ENCODE measurements around the gene SMAD4. TPM values are rescaled to one million over a fixed set of nuclear protein-coding genes. Genes with fewer than 3 reads are reported as not detected.

The SMAD4 gene
- total and polyA plus RNA-seq, 7 donors, result 16.4 to 143 (median 106) TPM

GRCh38 chr18:51072586-51073313 lies 42.7 kb downstream of the SMAD4 start:
- no peak overlapping the region for H3K27ac ChIP-seq
- peaks cover 0 to 69% (median 40%) of the 10 kb centered on the region in 4 donors for H3K4me1 ChIP-seq
- DNase-seq, result no peak
- TF ChIP-seq CTCF (IDR thresholded peaks at IDR 0.05), result no peak
- no peak for TF ChIP-seq EP300 (IDR thresholded peaks at IDR 0.05)
- TF ChIP-seq POLR2AphosphoS5 (IDR thresholded peaks at IDR 0.05), result no peak
- no peak for TF ChIP-seq POLR2A (IDR thresholded peaks at IDR 0.05)
- H3K9me3 ChIP-seq, result no peaks in the 10 kb centered on the region
- H3K36me3 ChIP-seq, result peaks cover 0 to 40% (median 3%) of the 10 kb centered on the region in 4 donors
- intact Hi-C loops (cut with DNase I), result no loop called here
- H3K27me3 ChIP-seq, result no peaks in the 10 kb centered on the region
- H3K4me3 ChIP-seq, result no peak overlapping the region
- WGBS, 2 donors, result 86 to 93% methylated on average over 6 of the region's 6 CpGs

- no peak for DNase-seq
- peaks cover 0 to 56% (median 31%) of the 10 kb centered on the region in 4 donors for H3K4me1 ChIP-seq
- no peak overlapping the region for H3K27ac ChIP-seq
- peaks cover 5 to 44% (median 12%) of the 10 kb centered on the region in 4 donors for H3K36me3 ChIP-seq
- H3K27me3 ChIP-seq, result no peaks in the 10 kb centered on the region
- H3K9me3 ChIP-seq, result no peaks in the 10 kb centered on the region
- intact Hi-C loops (cut with DNase I), result no loop called here
- no peak for TF ChIP-seq POLR2AphosphoS5 (IDR thresholded peaks at IDR 0.05)
- no peak for TF ChIP-seq EP300 (IDR thresholded peaks at IDR 0.05)
- TF ChIP-seq POLR2A (IDR thresholded peaks at IDR 0.05), result no peak
- TF ChIP-seq CTCF (IDR thresholded peaks at IDR 0.05), result no peak
- H3K4me3 ChIP-seq, result no peak overlapping the region
- WGBS, 2 donors, result 40 to 72% methylated on average over 1 of the region's 1 CpG
These were observed 44.6 kb downstream of the SMAD4 start for GRCh38 chr18:51074605-51075004.

GRCh38 chr18:51076503-51076902 lies 46.5 kb downstream of the SMAD4 start:
- 90 to 96% methylated on average over 4 of the region's 4 CpGs for WGBS, 2 donors
- Histone ChIP-seq H3K4me1 (peaks cover 0 to 46% (median 29%) of the 10 kb centered on the region in 4 donors), H3K27me3 (no peaks in the 10 kb centered on the region), H3K27ac (no peak overlapping the region), H3K4me3 (no peak overlapping the region), H3K36me3 (peaks cover 5 to 53% (median 12%) of the 10 kb centered on the region in 4 donors), H3K9me3 (no peaks in the 10 kb centered on the region)
- intact Hi-C loops (cut with DNase I), result no loop called here
- no peak for TF ChIP-seq EP300 (IDR thresholded peaks at IDR 0.05)
- no peak for TF ChIP-seq CTCF (IDR thresholded peaks at IDR 0.05)
- no peak for TF ChIP-seq POLR2A (IDR thresholded peaks at IDR 0.05)
- no peak for TF ChIP-seq POLR2AphosphoS5 (IDR thresholded peaks at IDR 0.05)
- DNase-seq, result no peak

- Histone ChIP-seq H3K4me1 (peaks cover 0 to 46% (median 30%) of the 10 kb centered on the region in 4 donors), H3K4me3 (no peak overlapping the region), H3K27me3 (no peaks in the 10 kb centered on the region), H3K36me3 (peaks cover 5 to 55% (median 12%) of the 10 kb centered on the region in 4 donors), H3K27ac (no peak overlapping the region), H3K9me3 (no peaks in the 10 kb centered on the region)
- intact Hi-C loops (cut with DNase I), result no loop called here
- 38 to 50% methylated on average over 2 of the region's 2 CpGs for WGBS, 2 donors
- TF ChIP-seq POLR2A (IDR thresholded peaks at IDR 0.05), result no peak
- no peak for TF ChIP-seq CTCF (IDR thresholded peaks at IDR 0.05)
- no peak for TF ChIP-seq EP300 (IDR thresholded peaks at IDR 0.05)
- no peak for TF ChIP-seq POLR2AphosphoS5 (IDR thresholded peaks at IDR 0.05)
- no peak for DNase-seq
These were observed 47.2 kb downstream of the SMAD4 start for GRCh38 chr18:51077217-51077616.
